ENCODE results near the gene PRDM16.

Gene PRDM16

DNA sequence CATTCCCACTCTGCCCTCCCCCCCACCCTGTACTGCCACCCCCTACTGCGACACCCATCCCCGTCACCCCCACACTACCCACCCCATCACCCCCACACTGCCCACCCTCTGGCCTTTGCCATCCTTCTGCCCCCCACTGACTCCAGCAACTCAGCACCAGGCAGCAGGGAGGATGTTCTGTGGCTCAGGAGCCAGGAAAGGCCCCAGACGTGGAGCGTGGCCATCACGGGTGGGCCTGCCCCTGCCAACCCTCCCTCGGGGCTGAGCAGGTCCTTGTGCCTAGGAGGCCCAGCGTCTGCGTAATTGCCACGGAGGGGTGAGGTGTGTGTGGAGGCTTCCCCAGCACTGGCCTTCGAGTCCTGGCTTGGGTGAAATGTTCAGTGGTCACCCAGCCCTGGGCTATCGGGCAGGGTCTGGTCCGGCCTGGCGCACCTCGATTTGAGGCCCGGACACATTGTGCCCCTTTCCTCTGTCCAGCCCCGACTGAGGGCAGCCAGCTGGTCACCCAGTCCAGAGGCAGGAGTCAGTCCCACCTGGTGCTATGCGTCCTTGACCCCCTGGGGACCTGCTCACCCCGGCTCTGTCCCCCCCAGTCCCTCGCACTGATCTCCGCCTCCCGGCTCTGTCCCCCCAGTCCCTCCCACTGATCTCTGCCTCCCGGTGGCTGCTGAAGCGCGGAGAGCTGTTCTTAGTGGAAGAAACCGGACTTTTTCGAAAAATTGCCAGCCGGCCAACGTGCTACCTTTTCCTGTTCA lies 408.4 kb downstream of the PRDM16 start:
- DNase-seq (ENCODE audit: low read depth) = no peak

DNA sequence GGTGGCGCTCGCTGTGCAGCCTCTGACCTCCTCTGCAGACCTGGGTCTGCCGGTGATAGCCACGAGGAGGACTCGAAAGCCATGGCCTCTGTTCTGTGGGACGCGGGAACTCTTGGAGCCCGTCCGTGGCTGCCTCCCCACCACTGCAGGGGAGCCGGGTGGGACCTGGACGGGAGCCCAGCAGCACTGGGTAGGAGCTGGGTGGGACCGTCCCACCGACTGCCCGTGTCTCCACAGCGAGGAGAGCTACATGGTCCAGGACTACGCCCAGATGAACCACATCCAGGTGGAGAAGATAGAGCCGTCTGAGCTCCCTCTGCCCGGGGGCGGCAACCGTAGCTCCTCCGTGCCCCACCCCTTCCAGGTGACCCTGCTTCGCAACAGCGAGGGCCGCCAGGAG lies 409.2 kb downstream of the PRDM16 start:
- no peak for DNase-seq (ENCODE audit: low read depth)

DNA sequence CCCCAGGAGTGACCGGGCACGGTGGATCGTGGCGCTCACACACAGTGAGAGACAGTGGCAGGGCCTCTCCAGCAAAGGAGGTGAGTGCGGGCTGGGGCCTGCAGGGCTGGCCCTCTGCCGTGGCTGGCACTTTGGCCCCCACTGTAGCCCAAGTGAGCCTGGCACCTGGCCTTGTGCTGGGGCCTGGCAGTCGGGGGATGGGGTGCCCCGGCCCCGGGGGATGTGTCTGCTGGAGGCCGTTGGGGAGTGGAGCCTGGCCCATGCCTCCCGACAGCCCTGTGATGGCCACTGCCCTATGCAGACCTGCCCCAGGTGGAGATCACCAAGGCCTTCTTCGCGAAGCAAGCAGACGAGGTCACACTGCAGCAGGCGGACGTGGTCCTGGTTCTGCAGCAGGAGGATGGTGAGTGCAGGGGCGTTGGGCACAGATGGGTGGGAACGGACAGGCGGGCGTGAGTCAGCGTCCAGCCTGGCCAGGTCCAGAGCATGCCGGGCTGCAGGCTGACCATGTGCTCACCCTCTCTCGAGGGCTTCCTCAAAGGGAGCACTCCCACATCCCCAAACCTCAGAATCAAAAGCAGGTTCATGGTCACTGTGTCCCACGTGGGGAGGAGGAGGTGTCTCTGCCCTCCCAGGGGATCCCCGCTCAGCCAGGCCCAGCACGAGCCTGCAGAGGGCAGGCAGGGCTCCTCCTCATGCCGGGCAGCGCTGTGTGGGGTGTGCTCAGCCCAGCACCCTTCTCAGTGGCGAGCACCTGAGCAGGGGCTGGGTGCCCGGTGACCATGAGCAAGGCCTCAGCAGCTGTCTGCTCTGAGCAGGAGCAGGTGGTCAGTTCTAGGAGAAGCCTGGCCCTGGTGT lies 410.7 kb downstream of the PRDM16 start:
- DNase-seq (ENCODE audit: low read depth) = no peak

DNA sequence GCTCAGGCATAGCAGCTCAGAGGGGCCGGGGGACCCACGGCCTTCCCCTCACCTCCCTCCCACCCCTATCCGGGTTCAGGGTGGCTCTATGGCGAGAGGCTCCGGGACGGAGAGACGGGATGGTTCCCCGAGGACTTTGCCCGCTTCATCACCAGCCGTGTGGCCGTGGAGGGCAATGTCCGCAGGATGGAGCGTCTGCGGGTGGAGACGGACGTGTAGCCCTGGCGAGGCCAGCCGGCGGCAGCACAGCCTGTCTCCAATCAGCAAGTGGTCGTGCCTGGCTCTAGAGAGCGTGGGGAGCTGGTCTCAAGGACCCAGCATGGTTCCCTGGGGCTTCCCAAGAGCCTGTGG lies 411.3 kb downstream of the PRDM16 start:
- no peak for DNase-seq (ENCODE audit: low read depth)

DNA sequence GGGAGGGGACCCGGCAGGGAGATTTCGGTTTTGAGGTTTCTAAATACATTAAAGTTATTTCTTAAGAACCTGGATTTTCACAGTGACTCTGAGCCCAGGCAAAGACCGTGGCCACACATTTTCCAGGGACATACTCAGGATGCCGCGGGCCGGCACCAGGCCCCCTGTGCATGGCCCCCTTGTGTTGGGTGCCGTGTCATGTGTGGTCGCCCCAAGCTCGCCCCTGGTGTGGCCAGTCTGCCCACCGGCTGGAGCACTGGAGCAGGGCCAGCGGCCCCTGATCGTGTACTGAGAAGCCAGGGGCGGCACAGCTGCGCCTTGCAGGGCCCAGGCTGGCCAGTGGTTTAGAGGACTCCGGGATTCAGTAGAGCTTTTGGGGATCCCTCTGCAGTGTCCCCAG lies 412.0 kb downstream of the PRDM16 start:
- no peak for DNase-seq (ENCODE audit: low read depth)

DNA sequence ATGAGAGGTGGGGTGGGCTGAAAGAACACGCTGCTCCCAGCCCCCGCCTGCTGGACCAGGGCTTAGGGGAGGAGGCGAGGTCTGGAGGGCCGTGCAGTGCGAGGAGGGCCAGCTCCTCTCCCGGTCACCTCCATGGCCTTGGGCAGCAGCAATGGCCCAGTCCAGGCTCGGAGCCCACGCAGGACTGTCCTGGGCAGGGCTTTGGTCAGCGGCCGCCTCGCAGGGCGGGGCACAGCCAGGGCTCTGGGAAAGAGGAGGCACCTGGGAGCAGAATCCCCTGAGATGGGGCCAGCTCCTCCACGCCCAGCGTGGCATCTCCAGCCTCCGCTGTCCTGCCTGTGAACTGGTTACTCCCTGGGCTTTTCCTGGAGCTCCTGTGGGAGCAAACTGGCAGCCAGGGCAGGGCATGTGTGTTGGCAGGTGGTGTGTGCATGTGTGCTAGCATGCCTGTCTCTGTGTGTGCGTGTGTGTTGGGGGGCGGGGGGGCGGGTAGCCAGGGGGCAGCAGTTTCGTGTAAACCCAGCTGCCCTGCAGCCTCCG lies 412.9 kb downstream of the PRDM16 start:
- DNase-seq (ENCODE audit: low read depth) = no peak

DNA sequence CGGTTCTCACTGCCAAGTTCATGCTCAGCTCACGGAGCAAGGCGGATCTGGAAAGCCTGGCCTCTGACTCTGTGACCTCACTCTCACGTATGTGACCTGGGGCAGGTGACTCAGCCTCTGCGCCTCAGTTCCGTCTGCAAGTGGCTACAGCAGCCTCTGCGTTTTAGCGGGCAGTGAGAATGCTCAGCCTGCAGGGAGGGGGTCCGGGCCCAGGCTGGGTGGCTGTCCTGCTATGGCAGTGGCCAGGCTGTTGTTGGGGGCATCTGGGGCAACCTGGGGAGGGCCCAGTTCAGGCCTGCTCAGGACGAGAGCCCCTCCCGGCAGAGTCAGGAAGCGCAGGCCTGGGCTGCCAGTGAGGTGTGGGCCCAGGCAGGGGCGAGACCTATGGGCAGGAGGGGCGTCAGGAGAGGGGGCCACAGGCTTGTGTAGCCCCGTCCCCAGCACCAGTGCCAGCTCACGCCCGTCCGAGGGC lies 413.4 kb downstream of the PRDM16 start:
- DNase-seq (ENCODE audit: low read depth) = no peak

DNA sequence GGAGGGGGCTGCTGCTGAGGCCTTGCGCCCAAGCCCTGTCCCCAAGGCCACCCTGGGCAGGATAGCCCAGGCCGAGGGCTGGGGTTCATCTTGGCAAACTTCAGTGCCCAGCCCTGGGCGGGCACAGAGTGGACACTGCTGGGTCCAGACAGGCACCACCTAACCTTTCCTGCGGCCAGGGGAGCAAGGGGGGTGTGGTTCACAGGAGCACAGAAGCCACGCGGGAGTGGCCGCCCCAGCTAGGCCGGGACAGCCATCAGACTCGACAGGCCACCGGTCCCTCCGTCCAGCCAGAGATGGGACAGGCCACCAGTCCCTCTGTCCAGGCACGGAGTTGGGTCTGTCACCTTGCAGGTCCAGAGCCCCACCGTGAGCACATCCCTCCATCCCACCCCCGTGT lies 414.4 kb downstream of the PRDM16 start:
- no peak for DNase-seq (ENCODE audit: low read depth)

DNA sequence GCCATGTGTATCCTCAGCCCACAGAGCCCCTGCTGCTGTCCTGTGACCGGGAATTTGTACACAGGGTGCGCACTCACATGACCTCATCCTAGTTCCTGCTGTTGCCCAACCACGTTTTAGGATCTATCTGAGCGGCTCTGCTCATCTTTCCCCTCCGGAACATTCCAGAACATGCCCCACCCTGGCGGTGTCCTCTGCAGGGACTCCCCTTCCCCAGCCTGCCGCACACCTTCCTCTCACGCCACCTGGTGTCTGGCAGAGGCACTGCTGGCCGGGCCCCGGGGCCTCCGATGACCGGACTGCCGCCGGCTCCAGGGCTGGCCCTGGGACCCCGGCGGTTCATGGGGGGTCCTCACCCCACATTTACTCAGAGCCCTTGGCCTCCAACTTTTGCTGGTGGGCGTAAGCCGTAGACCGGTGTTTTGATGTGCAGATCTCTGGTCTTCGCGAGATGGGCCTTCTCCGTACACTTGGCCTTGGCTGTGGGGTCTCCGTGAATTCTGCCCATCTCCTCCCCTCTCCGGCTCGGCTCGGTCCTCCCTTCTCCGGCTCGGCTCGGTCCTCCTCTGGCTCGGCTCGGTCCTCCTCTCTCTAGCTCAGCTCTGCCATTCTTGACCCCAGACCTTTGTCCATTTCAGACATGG lies 414.9 kb downstream of the PRDM16 start:
- DNase-seq (ENCODE audit: low read depth) = no peak

DNA sequence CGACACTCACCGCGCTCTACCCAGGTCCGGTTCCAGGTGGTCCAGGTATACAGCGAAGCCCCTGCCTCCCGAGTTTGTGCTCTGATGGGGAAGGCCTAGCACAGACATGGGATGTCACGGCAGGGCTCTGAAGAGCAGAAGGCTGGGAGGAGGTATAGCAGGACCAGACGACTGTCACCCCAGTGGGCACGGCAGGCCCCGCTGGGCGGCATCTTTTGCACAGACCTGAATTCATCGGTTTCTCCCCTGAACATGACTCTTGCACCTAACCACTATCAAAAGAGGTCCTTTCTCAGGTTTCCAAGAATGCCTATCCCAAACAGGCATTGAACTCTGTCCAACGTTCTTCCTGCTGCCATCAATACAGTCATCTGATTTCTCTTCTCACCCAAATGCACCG lies 416.0 kb downstream of the PRDM16 start:
- no peak for DNase-seq (ENCODE audit: low read depth)
